Peyer's patch (tissue), 4 donors: ENCODE results near the gene MYL6.
A peak's percentile ranks its signal among the peaks of the same experiment; 100 is the strongest.

ENCODE experiments used
- CTCF ChIP-seq, 6 experiments: fragments of 450-650 bp in 4 of 6; fragments of 200-600 bp in 2 of 6; sonication (generic) in 1 of 6; IDR thresholded peaks; one replicate each; pipeline ENCODE4 v1.5.1; 2017 to 2019; ENCODE audit warnings: antibody characterized with exemption in 6 of 6, mild to moderate bottlenecking in 3 of 6, moderate library complexity in 1 of 6
- POLR2A ChIP-seq, 2 donors: fragments of 450-650 bp; IDR thresholded peaks; one replicate each; pipeline ENCODE4 v1.5.1; 2017; ENCODE audit warnings: antibody characterized with exemption in 2 of 2, mild to moderate bottlenecking in 2 of 2, moderate library complexity in 2 of 2

GRCh38 chr12:56189099-56189917, 31.1 kb downstream of the MYL6 start, which contains the start of gene SMARCC2:
- TF ChIP-seq CTCF (IDR thresholded peaks at IDR 0.05) (peak; percentile 66 to 95 (median 89)), POLR2A (IDR thresholded peaks at IDR 0.05) (peak; percentile 18 to 27)
